Lower leg skin (tissue), 4 donors: ENCODE measurements around the gene ZNF22. TPM values are rescaled to one million over a fixed set of nuclear protein-coding genes. Genes with fewer than 3 reads are reported as not detected.
A peak's percentile ranks its signal among the peaks of the same experiment; 100 is the strongest.

Source experiments
- DNase-seq, 2 donors: peaks; one replicate each; pipeline ENCODE4 v3.0.0-alpha.2; 2019; ENCODE audit warnings: low spot score in 2 of 2
- H3K4me3 ChIP-seq: fragments of 200-600 bp; sonication (generic); 2 replicates; pipeline ENCODE4 v1.5.1; 2017; ENCODE audit warnings: mild to moderate bottlenecking, low read depth; ENCODE audit not compliant: poor library complexity, severe bottlenecking
- POLR2A ChIP-seq, 2 donors: fragments of 450-650 bp; IDR thresholded peaks; one replicate each; pipeline ENCODE4 v1.6.1; 2016 to 2017; ENCODE audit warnings: antibody characterized with exemption in 2 of 2, mild to moderate bottlenecking in 1 of 2, moderate library complexity in 1 of 2
- WGBS, 2 donors: methylation state at CpG; one replicate each; pipeline ENCODE4 v1.1.5; 2018; 5-methylcytosine and 5-hydroxymethylcytosine counted together
- intact Hi-C: fragments of 100-400 bp; cut with DNase I; formaldehyde crosslinking; loops from one replicate; pipeline ENCODE4 v1.15.0; 2023; ENCODE audit warnings: low total_unique reads
- total RNA-seq, 4 donors: library from RNA; depleted of rRNA; stranded (reverse); fragments of >200 nt; gene quantifications; one replicate each; pipeline ENCODE4 v1.1.0, GENCODE V29; 2016
- TF ChIP-seq, protein P1 (sequence below), 3 donors: fragments of 450-650 bp; IDR thresholded peaks; one replicate each; pipeline ENCODE4 v1.5.1; 2016; ENCODE audit warnings: antibody characterized with exemption in 3 of 3, mild to moderate bottlenecking in 3 of 3, moderate library complexity in 2 of 3

Gene ZNF22
- total RNA-seq, 4 donors from 2014 or later, result 6.7 to 14.1 (median 9.4) TPM

DNA sequence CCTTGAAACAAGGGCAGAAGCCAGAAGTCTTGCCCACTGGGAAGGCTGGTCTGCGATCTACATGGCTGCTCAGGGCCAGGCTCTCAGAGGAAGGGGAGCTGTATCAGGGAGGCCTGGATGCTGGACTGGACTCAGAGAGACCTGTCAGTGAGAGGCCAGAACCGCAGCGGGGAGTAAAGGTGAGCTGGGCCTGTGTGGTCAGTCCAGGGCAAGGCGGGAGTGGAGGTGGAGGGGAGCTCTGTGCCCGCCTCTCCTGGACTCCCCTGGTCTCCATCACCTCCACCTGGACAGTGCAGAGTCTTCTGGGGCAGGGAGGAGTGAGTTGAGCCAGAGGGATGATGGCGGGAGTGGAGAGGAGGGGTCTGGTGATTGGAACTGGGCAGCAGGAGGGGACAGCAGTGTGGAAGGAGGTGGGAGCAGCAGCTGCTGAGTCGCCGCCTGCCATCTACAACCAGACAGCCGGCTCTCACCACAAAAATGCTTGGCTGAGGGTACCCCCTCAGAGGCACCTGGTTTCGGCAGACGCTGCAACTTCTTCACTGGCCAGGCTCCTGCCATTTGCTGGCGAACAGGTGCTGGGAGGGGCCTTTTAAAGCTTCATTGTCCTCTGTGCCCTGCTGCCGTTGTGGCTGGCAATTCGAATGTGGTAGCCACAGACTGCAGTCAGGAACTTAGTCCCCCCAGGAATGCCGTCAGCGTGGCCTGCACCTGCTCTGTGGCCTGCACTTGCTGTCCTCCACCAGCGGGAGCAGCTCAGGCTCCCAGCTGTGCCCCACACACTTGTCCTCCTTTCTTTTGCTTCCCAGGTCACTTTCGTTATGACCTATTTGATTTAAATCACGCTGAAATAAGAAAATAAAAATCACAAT, 37.6 kb upstream of the ZNF22 start:
- H3K4me3 ChIP-seq, result no peak overlapping the region
- intact Hi-C loops, result no loop called here
- DNase-seq, result peak in 1 of 2 donors; percentile 75
- no peak for TF ChIP-seq POLR2A (IDR thresholded peaks at IDR 0.05)
- TF ChIP-seq, protein P1, sequence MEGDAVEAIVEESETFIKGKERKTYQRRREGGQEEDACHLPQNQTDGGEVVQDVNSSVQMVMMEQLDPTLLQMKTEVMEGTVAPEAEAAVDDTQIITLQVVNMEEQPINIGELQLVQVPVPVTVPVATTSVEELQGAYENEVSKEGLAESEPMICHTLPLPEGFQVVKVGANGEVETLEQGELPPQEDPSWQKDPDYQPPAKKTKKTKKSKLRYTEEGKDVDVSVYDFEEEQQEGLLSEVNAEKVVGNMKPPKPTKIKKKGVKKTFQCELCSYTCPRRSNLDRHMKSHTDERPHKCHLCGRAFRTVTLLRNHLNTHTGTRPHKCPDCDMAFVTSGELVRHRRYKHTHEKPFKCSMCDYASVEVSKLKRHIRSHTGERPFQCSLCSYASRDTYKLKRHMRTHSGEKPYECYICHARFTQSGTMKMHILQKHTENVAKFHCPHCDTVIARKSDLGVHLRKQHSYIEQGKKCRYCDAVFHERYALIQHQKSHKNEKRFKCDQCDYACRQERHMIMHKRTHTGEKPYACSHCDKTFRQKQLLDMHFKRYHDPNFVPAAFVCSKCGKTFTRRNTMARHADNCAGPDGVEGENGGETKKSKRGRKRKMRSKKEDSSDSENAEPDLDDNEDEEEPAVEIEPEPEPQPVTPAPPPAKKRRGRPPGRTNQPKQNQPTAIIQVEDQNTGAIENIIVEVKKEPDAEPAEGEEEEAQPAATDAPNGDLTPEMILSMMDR (IDR thresholded peaks at IDR 0.05), result no peak
- 83 to 84% methylated on average over 19 of the region's 19 CpGs for WGBS, 2 donors

GRCh38 chr10:44963772-44964633, 36.7 kb upstream of the ZNF22 start:
- no peak for TF ChIP-seq POLR2A (IDR thresholded peaks at IDR 0.05)
- no peak overlapping the region for H3K4me3 ChIP-seq
- DNase-seq, result peak in 1 of 2 donors; percentile 89
- intact Hi-C loops, result no loop called here
- 64 to 67% methylated on average over 13 to 15 of the region's 15 CpGs for WGBS, 2 donors

GRCh38 chr10:44965104-44965503, 35.6 kb upstream of the ZNF22 start:
- intact Hi-C loops, result no loop called here
- H3K4me3 ChIP-seq, result no peak overlapping the region
- TF ChIP-seq POLR2A (IDR thresholded peaks at IDR 0.05), result no peak
- TF ChIP-seq, protein P1 (IDR thresholded peaks at IDR 0.05), result no peak
- peak in 1 of 2 donors; percentile 37 for DNase-seq
- 95 to 97% methylated on average over 1 of the region's 1 CpG for WGBS, 2 donors

GRCh38 chr10:44965651-44966097, 35.0 kb upstream of the ZNF22 start:
- intact Hi-C loops, result no loop called here
- 89 to 92% methylated on average over 6 of the region's 6 CpGs for WGBS, 2 donors
- TF ChIP-seq, protein P1 (IDR thresholded peaks at IDR 0.05), result no peak
- no peak for TF ChIP-seq POLR2A (IDR thresholded peaks at IDR 0.05)
- no peak overlapping the region for H3K4me3 ChIP-seq
- peak in 1 of 2 donors; percentile 67 for DNase-seq

DNA sequence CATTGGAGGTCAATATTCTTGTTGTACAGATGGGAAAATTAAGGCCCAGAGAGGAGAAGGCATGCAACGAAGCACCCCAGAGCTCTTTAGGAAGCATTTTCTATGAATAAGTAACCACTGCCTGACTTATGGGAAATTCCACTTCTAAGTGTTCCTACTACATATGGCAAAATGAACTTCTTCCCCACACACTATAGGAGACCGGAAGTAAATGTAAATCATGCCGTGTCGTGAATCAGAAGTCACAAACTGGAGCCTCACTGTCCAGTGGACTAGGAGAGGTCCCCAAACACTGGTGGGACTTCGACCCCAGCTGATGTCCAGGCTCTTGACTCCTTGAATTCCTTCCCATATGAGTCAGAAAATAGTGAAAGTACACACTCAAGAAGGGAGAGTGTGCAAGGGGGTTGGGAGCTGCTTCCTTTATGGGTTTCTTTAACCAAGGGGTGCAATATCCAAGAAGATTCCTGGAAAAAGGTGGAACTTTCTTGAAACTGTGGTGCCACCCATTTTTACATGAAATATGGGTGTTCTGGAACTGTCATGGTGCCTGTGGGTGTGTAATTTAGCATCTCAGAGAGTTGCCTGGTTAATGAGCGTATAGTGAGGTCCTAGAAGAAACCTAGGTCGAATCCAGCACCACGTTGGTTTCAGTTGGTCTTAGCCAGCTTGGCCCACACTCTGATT, 34.5 kb upstream of the ZNF22 start:
- intact Hi-C loops, result no loop called here
- 75 to 80% methylated on average over 8 of the region's 8 CpGs for WGBS, 2 donors
- H3K4me3 ChIP-seq, result no peak overlapping the region
- peak in 1 of 2 donors; percentile 36 for DNase-seq
- TF ChIP-seq POLR2A (IDR thresholded peaks at IDR 0.05), result no peak
- TF ChIP-seq, protein P1 (IDR thresholded peaks at IDR 0.05), result no peak
